GM10266 (cell line): ENCODE data around the gene GNA14.
"Not testable (repeated sequence)": the region's sequence is repeated elsewhere in the genome, so short reads cannot be mapped to it uniquely, and the experiment has no call there.

ENCODE experiments used
- DNase-seq: peaks from one replicate; pipeline ENCODE4 v3.0.0; 2012; ENCODE audit errors: extremely low spot score
- CTCF ChIP-seq: IDR thresholded peaks from 2 replicates; pipeline ENCODE4 v1.5.1; 2012; ENCODE audit warnings: mild to moderate bottlenecking, low read depth; ENCODE audit not compliant: control insufficient read depth, insufficient read depth; ENCODE audit errors: missing control alignments

Gene GNA14

DNA sequence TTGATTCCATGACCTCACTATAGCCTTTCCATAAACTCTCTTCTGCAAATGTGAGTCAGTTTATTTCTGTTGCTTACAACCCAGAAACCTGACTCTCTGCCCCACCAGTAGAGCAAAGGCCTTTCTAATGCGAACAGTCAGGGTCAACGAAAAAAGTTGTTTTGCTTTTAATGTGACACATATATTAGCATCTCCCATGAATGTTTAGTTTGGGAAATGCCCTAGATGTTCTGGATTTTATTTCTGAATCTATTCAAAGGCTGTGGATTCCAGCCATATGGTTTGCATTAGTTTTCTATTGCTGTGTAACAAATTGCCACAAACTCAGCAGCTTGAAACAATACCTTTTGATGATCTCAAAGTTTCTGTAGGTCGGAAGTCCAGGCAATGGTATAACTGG, 193.5 kb downstream of the GNA14 start:
- TF ChIP-seq CTCF: no peak
- DNase-seq: no peak

DNA sequence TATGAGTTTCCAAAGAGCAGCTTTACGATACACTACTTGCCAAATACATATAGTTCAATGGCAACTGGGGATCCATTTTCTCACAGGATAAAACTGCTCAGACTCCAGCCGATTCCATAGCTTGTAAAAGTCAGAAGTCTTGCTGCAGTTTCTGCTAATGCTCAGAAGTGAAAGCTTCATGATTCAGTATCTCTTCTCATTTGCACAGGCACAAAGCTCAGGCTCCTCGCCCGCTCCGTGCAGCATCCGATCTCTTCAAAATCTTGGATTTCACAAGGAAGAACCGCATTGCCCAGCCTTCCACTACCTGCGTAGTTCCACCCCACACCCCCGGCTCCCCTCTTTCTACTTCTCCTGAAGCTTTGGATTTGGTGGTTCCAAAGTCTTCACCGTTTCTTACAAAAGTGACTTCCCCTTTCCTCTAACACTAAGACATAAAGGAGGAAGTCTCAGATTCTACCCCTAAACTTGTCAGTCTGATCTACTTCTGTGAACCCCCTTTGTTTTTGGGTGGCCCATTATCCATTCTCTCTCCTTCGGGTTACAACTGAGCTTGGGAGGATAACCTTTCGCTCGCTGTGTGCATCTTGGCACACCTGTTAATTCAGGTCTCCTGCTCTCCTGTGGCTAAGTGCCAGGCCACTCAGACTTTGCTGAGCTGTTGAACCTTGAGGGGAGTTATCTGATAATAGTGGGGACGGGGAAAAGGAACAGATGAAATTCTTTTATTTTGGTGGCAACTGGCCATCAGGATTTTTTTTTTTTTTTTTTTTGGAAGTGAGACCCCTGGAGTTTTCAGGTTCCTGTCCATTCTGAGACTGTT, 194.1 kb downstream of the GNA14 start:
- no peak for TF ChIP-seq CTCF
- no peak for DNase-seq

DNA sequence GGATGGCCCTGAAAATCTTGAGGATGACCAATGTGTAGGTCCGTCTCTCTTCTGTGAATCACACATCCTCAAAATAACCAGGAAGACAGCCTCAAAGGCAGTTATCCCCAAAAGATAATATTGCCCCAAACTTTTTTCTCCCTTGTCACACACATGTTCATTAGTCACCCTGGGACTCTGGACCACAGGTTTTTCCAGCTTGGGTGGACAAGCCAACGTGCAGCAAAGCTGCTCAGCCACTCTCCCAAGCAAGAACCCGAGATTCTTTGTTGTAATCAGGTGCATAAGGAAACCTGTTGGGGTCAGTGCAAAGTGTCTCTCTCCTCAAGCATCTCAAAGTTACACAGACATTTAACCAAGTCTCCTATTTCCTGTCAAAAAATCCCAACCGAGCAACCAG, 196.6 kb downstream of the GNA14 start:
- DNase-seq: no peak
- no peak for TF ChIP-seq CTCF

- DNase-seq: no peak
- TF ChIP-seq CTCF: no peak
Measured at GRCh38 chr9:77450085-77450475, 198.0 kb downstream of the GNA14 start.

DNA sequence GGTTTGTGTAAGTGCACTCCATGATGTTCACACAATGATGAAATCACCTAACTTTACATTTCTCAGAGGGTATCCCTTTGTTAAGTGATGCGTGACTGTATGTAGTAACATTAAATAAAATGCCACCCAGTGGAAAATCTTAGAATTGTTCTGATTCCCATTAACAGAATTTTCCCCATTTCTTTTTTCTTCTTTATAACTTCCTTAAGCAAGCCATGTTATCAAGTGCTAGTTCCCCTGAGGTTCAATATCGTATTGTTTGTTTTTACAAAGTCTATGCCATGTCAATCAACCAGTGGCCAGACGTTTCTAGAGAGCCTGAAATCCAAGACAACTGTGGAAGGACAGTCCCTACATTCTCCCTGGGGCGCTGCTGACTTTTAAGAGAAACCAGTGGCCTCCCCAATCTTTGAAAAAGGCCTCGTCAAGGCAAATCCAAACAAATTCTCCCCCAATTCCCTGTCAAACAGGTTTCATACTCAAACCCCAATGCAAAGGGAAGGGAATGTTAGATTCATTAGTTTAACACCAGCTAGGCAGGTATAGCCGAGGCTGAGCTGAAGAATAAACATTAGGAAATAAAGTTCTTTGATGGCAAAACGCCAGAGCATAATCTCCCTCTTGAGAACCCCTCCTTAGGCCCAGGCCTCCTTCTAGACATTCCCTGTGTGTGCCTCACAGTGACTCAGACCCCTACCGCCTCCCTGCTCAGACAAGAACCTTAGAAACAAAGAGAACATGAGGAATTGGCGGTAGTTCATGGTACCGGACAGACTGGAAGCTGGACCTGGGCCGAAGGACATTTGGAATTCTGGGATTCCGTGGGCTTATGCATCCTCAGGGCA, 198.7 kb downstream of the GNA14 start:
- TF ChIP-seq CTCF: no peak
- DNase-seq: no peak

DNA sequence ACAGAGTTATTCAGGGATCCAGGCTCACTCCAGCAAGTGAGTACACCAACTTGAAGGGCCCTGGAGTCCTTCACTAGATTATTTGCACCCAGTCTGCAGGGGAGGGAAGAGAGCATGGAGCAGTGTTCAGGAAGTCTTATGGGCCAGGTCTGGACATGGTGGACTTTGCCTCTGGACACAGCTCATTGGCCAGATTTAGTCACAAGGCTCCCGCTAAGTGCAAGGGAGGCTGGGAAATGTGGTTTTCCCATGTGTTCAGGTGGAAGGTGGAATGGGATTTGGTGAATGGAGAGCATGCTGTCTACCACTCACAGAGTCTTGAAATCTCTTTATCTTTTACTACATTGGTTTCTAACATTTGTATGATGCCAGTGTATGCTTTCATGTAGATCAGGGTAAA, 200.5 kb downstream of the GNA14 start:
- no peak for TF ChIP-seq CTCF
- DNase-seq: no peak

DNA sequence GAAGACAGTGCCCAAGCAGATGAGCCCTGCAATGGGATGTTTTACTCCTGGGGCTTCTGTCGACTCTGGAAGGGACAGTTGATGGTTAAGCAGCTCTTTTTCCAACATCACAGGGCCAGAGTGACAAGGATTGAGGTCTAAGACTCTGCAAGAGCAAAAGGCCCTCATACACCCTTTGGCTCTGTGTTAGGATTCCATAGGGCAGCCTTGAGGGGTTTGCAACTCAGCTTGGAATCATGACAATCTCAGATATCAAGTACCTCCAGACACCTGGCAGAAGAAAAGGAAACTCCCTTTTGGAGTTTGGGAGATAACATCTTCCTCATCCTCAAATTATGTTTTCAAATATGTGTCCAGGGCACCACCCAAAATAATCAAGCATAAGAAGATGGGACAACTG, 205.7 kb downstream of the GNA14 start:
- no peak for DNase-seq
- no peak for TF ChIP-seq CTCF

GRCh38 chr9:77441124-77441523, 207.0 kb downstream of the GNA14 start:
- not testable (repeated sequence) for DNase-seq
